HG02623 (cell line): ENCODE measurements around the gene IRS2.

ENCODE experiments used
- ATAC-seq: cut with Tn5 transposase; IDR thresholded peaks from one replicate; pipeline ENCODE4 v1.9.1; 2021; ENCODE audit warnings: moderate library complexity; ENCODE audit not compliant: unreplicated experiment

IRS2 gene

GRCh38 chr13:109707742-109708617 is 78.4 kb downstream of the IRS2 start:
- ATAC-seq, result no peak

- ATAC-seq, result no peak
Measured at GRCh38 chr13:109707044-109707741, 79.2 kb downstream of the IRS2 start.

GRCh38 chr13:109706015-109706715 is 80.2 kb downstream of the IRS2 start:
- ATAC-seq, result no peak

- ATAC-seq, result no peak
Measured at GRCh38 chr13:109704771-109705635, 81.4 kb downstream of the IRS2 start.

- ATAC-seq, result no peak
Measured at GRCh38 chr13:109703250-109703649, 83.1 kb downstream of the IRS2 start.
